Measurements from ENCODE around the gene TEKT5.

Gene TEKT5

GRCh38 chr16:10587622-10588021, 107.1 kb downstream of the TEKT5 start:
- WGBS, result 94% methylated on average over 1 of the region's 2 CpGs
- Histone ChIP-seq H3K36me3 (ENCODE audit: insufficient read depth, low read length) (no peaks in the 10 kb centered on the region), H3K27ac (ENCODE audit: low read depth, low read length) (no peak overlapping the region), H3K4me3 (ENCODE audit: low read length) (no peak overlapping the region), H3K27me3 (ENCODE audit: insufficient read depth, low read length) (no peaks in the 10 kb centered on the region), H3K9ac (ENCODE audit: low read depth, low read length) (no peak overlapping the region), H3K9me3 (ENCODE audit: insufficient read depth, low read depth, low read length) (peaks cover 3% of the 10 kb centered on the region; the same call in 1 of the 2 replicates), H3K4me1 (ENCODE audit: insufficient read depth, low read length) (peaks cover 5% of the 10 kb centered on the region; the same call in 1 of the 2 replicates)

- Histone ChIP-seq H3K4me3 (ENCODE audit: low read length) (no peak overlapping the region), H3K27me3 (ENCODE audit: insufficient read depth, low read length) (no peaks in the 10 kb centered on the region), H3K9me3 (ENCODE audit: insufficient read depth, low read depth, low read length) (peaks cover 3% of the 10 kb centered on the region; the same call in 1 of the 2 replicates), H3K9ac (ENCODE audit: low read depth, low read length) (no peak overlapping the region), H3K4me1 (ENCODE audit: insufficient read depth, low read length) (peaks cover 10% of the 10 kb centered on the region), H3K36me3 (ENCODE audit: insufficient read depth, low read length) (no peaks in the 10 kb centered on the region), H3K27ac (ENCODE audit: low read depth, low read length) (no peak overlapping the region)
- 70% methylated on average over 5 of the region's 5 CpGs for WGBS
Measured at GRCh38 chr16:10584981-10585438, 109.7 kb downstream of the TEKT5 start.

GRCh38 chr16:10583269-10583668, 111.5 kb downstream of the TEKT5 start:
- H3K36me3 ChIP-seq (ENCODE audit: insufficient read depth, low read length), result no peaks in the 10 kb centered on the region
- no peaks in the 10 kb centered on the region for H3K27me3 ChIP-seq (ENCODE audit: insufficient read depth, low read length)
- WGBS, result 93% methylated on average over 4 of the region's 4 CpGs
- H3K27ac ChIP-seq (ENCODE audit: low read depth, low read length), result no peak overlapping the region
- H3K4me1 ChIP-seq (ENCODE audit: insufficient read depth, low read length), result peaks cover 17% of the 10 kb centered on the region
- peaks cover 3% of the 10 kb centered on the region; the same call in 1 of the 2 replicates for H3K9me3 ChIP-seq (ENCODE audit: insufficient read depth, low read depth, low read length)
- H3K4me3 ChIP-seq (ENCODE audit: low read length), result no peak overlapping the region
- H3K9ac ChIP-seq (ENCODE audit: low read depth, low read length), result no peak overlapping the region

- no peak overlapping the region for H3K27ac ChIP-seq (ENCODE audit: low read depth, low read length)
Measured at GRCh38 chr16:10581507-10581906, 113.2 kb downstream of the TEKT5 start.

GRCh38 chr16:10580883-10581247, 113.9 kb downstream of the TEKT5 start:
- H3K9ac ChIP-seq (ENCODE audit: low read depth, low read length), result peak overlapping the region; percentile 60
- 22% methylated on average over 7 of the region's 7 CpGs for WGBS
- peaks cover 3% of the 10 kb centered on the region; the same call in 1 of the 2 replicates for H3K9me3 ChIP-seq (ENCODE audit: insufficient read depth, low read depth, low read length)
- H3K27me3 ChIP-seq (ENCODE audit: insufficient read depth, low read length), result no peaks in the 10 kb centered on the region
- peak overlapping the region; percentile 76 for H3K4me3 ChIP-seq (ENCODE audit: low read length)
- H3K4me1 ChIP-seq (ENCODE audit: insufficient read depth, low read length), result peaks cover 39% of the 10 kb centered on the region
- peak overlapping the region; percentile 48; the same call in 1 of the 2 replicates for H3K27ac ChIP-seq (ENCODE audit: low read depth, low read length)
- no peaks in the 10 kb centered on the region for H3K36me3 ChIP-seq (ENCODE audit: insufficient read depth, low read length)

More at GRCh38 chr16:10581507-10581906, 113.2 kb downstream of the TEKT5 start:
- Histone ChIP-seq H3K4me3 (ENCODE audit: low read length) (no peak overlapping the region), H3K9me3 (ENCODE audit: insufficient read depth, low read depth, low read length) (peaks cover 3% of the 10 kb centered on the region; the same call in 1 of the 2 replicates), H3K4me1 (ENCODE audit: insufficient read depth, low read length) (peaks cover 33% of the 10 kb centered on the region), H3K27me3 (ENCODE audit: insufficient read depth, low read length) (no peaks in the 10 kb centered on the region), H3K9ac (ENCODE audit: low read depth, low read length) (no peak overlapping the region), H3K36me3 (ENCODE audit: insufficient read depth, low read length) (no peaks in the 10 kb centered on the region)
- WGBS, result 55% methylated on average over 2 of the region's 2 CpGs

GRCh38 chr16:10579965-10580882, 114.5 kb downstream of the TEKT5 start, which contains the start of gene EMP2:
TSS of gene EMP2 (minus strand) at chr16:10580598. CDS start at chr16:10547617, 32,981 bp downstream.
- Histone ChIP-seq H3K4me3 (ENCODE audit: low read length) (peak within 1 kb of the TSS; percentile 76), H3K9me3 (ENCODE audit: insufficient read depth, low read depth, low read length) (peaks cover 3% of the 10 kb centered on the region; the same call in 1 of the 2 replicates), H3K27ac (ENCODE audit: low read depth, low read length) (peak within 1 kb of the TSS; percentile 48; the same call in 1 of the 2 replicates), H3K9ac (ENCODE audit: low read depth, low read length) (peak within 1 kb of the TSS; percentile 60), H3K27me3 (ENCODE audit: insufficient read depth, low read length) (no peaks in the 10 kb centered on the region), H3K36me3 (ENCODE audit: insufficient read depth, low read length) (no peaks in the 10 kb centered on the region), H3K4me1 (ENCODE audit: insufficient read depth, low read length) (peaks cover 40% of the 10 kb centered on the region)
- WGBS, result under 1% methylated on average over 91 of the region's 91 CpGs

GRCh38 chr16:10579575-10579964, 115.2 kb downstream of the TEKT5 start:
- peaks cover 3% of the 10 kb centered on the region; the same call in 1 of the 2 replicates for H3K9me3 ChIP-seq (ENCODE audit: insufficient read depth, low read depth, low read length)
- no peaks in the 10 kb centered on the region for H3K27me3 ChIP-seq (ENCODE audit: insufficient read depth, low read length)
- 24% methylated on average over 4 of the region's 6 CpGs for WGBS
- 0 out of 2 replicates have a peak overlapping the region, but pooled peaks have one; percentile 60 for H3K9ac ChIP-seq (ENCODE audit: low read depth, low read length)
- peak overlapping the region; percentile 76 for H3K4me3 ChIP-seq (ENCODE audit: low read length)
- peaks cover 40% of the 10 kb centered on the region for H3K4me1 ChIP-seq (ENCODE audit: insufficient read depth, low read length)
- H3K36me3 ChIP-seq (ENCODE audit: insufficient read depth, low read length), result no peaks in the 10 kb centered on the region
- no peak overlapping the region for H3K27ac ChIP-seq (ENCODE audit: low read depth, low read length)

GRCh38 chr16:10578474-10579316, 116.0 kb downstream of the TEKT5 start:
- H3K36me3 ChIP-seq (ENCODE audit: insufficient read depth, low read length), result no peaks in the 10 kb centered on the region
- WGBS, result 84% methylated on average over 20 of the region's 20 CpGs
- no peaks in the 10 kb centered on the region for H3K27me3 ChIP-seq (ENCODE audit: insufficient read depth, low read length)
- H3K9ac ChIP-seq (ENCODE audit: low read depth, low read length), result no peak overlapping the region
- H3K9me3 ChIP-seq (ENCODE audit: insufficient read depth, low read depth, low read length), result peaks cover 3% of the 10 kb centered on the region; the same call in 1 of the 2 replicates
- H3K4me3 ChIP-seq (ENCODE audit: low read length), result no peak overlapping the region
- no peak overlapping the region for H3K27ac ChIP-seq (ENCODE audit: low read depth, low read length)
- peaks cover 40% of the 10 kb centered on the region for H3K4me1 ChIP-seq (ENCODE audit: insufficient read depth, low read length)
